Activated CD8-positive, alpha-beta memory T cell treated with anti-CD3 and anti-CD28 coated beads for 1 hour (primary cell): Measurements from ENCODE around the gene PRSS57.
"Not testable (repeated sequence)": the region's sequence is repeated elsewhere in the genome, so short reads cannot be mapped to it uniquely, and the experiment has no call there.

Experiments used
- DNase-seq, 2 donors: peaks; one replicate each; pipeline ENCODE4 v3.0.0-alpha.2; 2020; ENCODE audit warnings: low read depth in 1 of 2; ENCODE audit errors: extremely low read depth in 1 of 2

PRSS57 gene

GRCh38 chr19:723714-724113 lies 28.5 kb upstream of the PRSS57 start:
- DNase-seq, result no peak

GRCh38 chr19:723247-723646 lies 28.0 kb upstream of the PRSS57 start:
- no peak for DNase-seq

GRCh38 chr19:722553-723101 lies 27.4 kb upstream of the PRSS57 start:
- DNase-seq, result no peak

GRCh38 chr19:720345-721160 lies 25.3 kb upstream of the PRSS57 start:
- no peak for DNase-seq

- DNase-seq, result no peak
These were observed 24.5 kb upstream of the PRSS57 start for GRCh38 chr19:719636-720344.

- DNase-seq, result no peak
These were observed 23.8 kb upstream of the PRSS57 start for GRCh38 chr19:718991-719512.

- DNase-seq, result no peak
These were observed 23.1 kb upstream of the PRSS57 start for GRCh38 chr19:718251-718951.

- no peak for DNase-seq
These were observed 20.1 kb upstream of the PRSS57 start for GRCh38 chr19:715347-715746.

GRCh38 chr19:711254-711653 lies 16.0 kb upstream of the PRSS57 start:
- no peak for DNase-seq

GRCh38 chr19:710767-711166 lies 15.5 kb upstream of the PRSS57 start:
- DNase-seq, result no peak

GRCh38 chr19:709965-710571 lies 14.8 kb upstream of the PRSS57 start:
- DNase-seq, result no peak

GRCh38 chr19:709196-709964 lies 14.1 kb upstream of the PRSS57 start:
- no peak for DNase-seq

GRCh38 chr19:708154-709143 lies 13.2 kb upstream of the PRSS57 start, which contains the start of gene PALM:
Gene PALM (plus strand): TSS chr19:708935. CDS start chr19:709147, 212 bp downstream.
- no peak for DNase-seq

- no peak for DNase-seq
These were observed 9.1 kb upstream of the PRSS57 start for GRCh38 chr19:704447-704741.

GRCh38 chr19:703651-704446 lies 8.6 kb upstream of the PRSS57 start:
- DNase-seq, result peak in 1 of 2 donors; percentile 45

GRCh38 chr19:703329-703650 lies 8.0 kb upstream of the PRSS57 start:
- no peak for DNase-seq

- not testable (repeated sequence) for DNase-seq
These were observed 7.6 kb upstream of the PRSS57 start for GRCh38 chr19:702847-703246.

GRCh38 chr19:699885-700284 lies 4.6 kb upstream of the PRSS57 start:
- DNase-seq, result not testable (repeated sequence)
